NCI-H128 (cell line): Measurements from ENCODE around the gene DNASE2.
A peak's percentile ranks its signal among the peaks of the same experiment; 100 is the strongest.
"Not testable (repeated sequence)": the region's sequence is repeated elsewhere in the genome, so short reads cannot be mapped to it uniquely, and the experiment has no call there.

Experiments
- DNase-seq: peaks from one replicate; lab custom pipeline; 2025; ENCODE audit not compliant: unreplicated experiment; lab: John Stamatoyannopoulos, UW

DNASE2 gene

GRCh38 chr19:12865746-12866415 is 15.4 kb downstream of the DNASE2 start:
- DNase-seq = no peak

- no peak for DNase-seq
Measured at GRCh38 chr19:12864721-12865715, 16.2 kb downstream of the DNASE2 start.

- no peak for DNase-seq
Measured at GRCh38 chr19:12864143-12864542, 17.1 kb downstream of the DNASE2 start.

- no peak for DNase-seq
Measured at GRCh38 chr19:12859546-12859945, 21.7 kb downstream of the DNASE2 start.

- DNase-seq = no peak
Measured at GRCh38 chr19:12858041-12858928, 23.0 kb downstream of the DNASE2 start.

- DNase-seq = no peak
Measured at GRCh38 chr19:12856653-12857052, 24.6 kb downstream of the DNASE2 start.

GRCh38 chr19:12847159-12848139 is 33.8 kb downstream of the DNASE2 start:
- DNase-seq = peak; percentile 45

- not testable (repeated sequence) for DNase-seq
Measured at GRCh38 chr19:12846613-12847012, 34.6 kb downstream of the DNASE2 start.

GRCh38 chr19:12843999-12844732 is 37.1 kb downstream of the DNASE2 start:
- DNase-seq = no peak

GRCh38 chr19:12843328-12843727 is 37.9 kb downstream of the DNASE2 start:
- no peak for DNase-seq

- no peak for DNase-seq
Measured at GRCh38 chr19:12842511-12842910, 38.7 kb downstream of the DNASE2 start.

- DNase-seq = no peak
Measured at GRCh38 chr19:12841094-12841493, 40.2 kb downstream of the DNASE2 start.

- DNase-seq = no peak
Measured at GRCh38 chr19:12840091-12841079, 40.9 kb downstream of the DNASE2 start.

GRCh38 chr19:12838886-12839756 is 42.1 kb downstream of the DNASE2 start:
- no peak for DNase-seq

GRCh38 chr19:12838182-12838885 is 42.9 kb downstream of the DNASE2 start, which contains the start of gene MAST1:
TSS of gene MAST1 (plus strand) at chr19:12838515. CDS start at chr19:12838573, 58 bp downstream.
- peak; percentile 28 for DNase-seq

GRCh38 chr19:12837225-12837624 is 44.0 kb downstream of the DNASE2 start:
- DNase-seq = no peak
